Measurements from ENCODE around the gene FOXN4.

FOXN4 gene

DNA sequence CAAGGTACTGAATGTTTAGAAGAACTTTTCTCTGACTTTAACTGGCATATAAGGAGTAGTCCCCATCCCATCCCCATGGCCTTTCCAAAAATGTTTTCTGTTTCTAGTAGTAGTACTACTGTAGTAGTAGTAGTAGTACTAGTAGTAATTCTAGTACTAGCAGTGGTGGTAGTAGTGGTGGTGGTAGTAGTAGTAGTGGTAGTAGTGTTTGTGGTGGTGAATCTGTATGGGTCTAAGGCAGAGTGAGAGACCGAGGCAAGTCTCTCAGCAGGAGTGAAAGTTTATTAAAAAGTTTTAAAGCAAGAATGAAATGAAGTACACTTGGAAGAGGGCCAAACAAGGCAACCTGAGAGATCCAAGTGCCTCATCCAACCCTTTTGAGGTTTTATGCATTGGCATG is 58.6 kb downstream of the FOXN4 start:
- H3K4me3 ChIP-seq (replicated peaks; ENCODE audit: low read depth, low read length): no peak overlapping the region
- TF ChIP-seq CTCF (IDR thresholded peaks at IDR 0.05; ENCODE audit: low read depth, low read length, missing control alignments): no peak
- no peak for DNase-seq (ENCODE audit: extremely low read depth, low read depth)

- TF ChIP-seq CTCF (IDR thresholded peaks at IDR 0.05; ENCODE audit: low read depth, low read length, missing control alignments): no peak
- no peak overlapping the region for H3K4me3 ChIP-seq (replicated peaks; ENCODE audit: low read depth, low read length)
- DNase-seq (ENCODE audit: extremely low read depth, low read depth): no peak
Measured at GRCh38 chr12:109247831-109248654, 61.0 kb downstream of the FOXN4 start.

GRCh38 chr12:109246221-109246620 is 62.9 kb downstream of the FOXN4 start:
- no peak for DNase-seq (ENCODE audit: extremely low read depth, low read depth)
- no peak for TF ChIP-seq CTCF (IDR thresholded peaks at IDR 0.05; ENCODE audit: low read depth, low read length, missing control alignments)
- H3K4me3 ChIP-seq (replicated peaks; ENCODE audit: low read depth, low read length): no peak overlapping the region

- no peak overlapping the region for H3K4me3 ChIP-seq (replicated peaks; ENCODE audit: low read depth, low read length)
- no peak for TF ChIP-seq CTCF (IDR thresholded peaks at IDR 0.05; ENCODE audit: low read depth, low read length, missing control alignments)
- no peak for DNase-seq (ENCODE audit: extremely low read depth, low read depth)
Measured at GRCh38 chr12:109244073-109244472, 65.0 kb downstream of the FOXN4 start.

DNA sequence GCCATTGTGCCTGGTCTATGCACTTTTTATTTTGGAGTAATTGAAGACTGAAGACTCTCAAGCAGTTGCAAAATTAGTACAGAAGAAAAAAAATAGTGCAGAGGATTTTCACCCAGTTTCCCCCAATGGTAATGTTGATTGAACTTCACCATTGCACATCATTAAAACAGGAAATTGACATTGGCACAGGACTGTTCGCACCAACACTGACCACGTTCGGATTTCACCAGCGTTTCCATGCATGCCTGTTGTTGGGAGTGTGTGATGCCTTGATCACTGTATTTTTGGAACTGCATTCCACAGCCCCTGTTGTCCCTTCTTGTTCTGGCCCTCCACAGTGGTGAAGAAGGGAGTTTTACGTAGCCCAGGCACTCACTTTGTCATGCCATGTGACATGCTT is 67.1 kb downstream of the FOXN4 start:
- no peak overlapping the region for H3K4me3 ChIP-seq (replicated peaks; ENCODE audit: low read depth, low read length)
- TF ChIP-seq CTCF (IDR thresholded peaks at IDR 0.05; ENCODE audit: low read depth, low read length, missing control alignments): no peak
- DNase-seq (ENCODE audit: extremely low read depth, low read depth): no peak

DNA sequence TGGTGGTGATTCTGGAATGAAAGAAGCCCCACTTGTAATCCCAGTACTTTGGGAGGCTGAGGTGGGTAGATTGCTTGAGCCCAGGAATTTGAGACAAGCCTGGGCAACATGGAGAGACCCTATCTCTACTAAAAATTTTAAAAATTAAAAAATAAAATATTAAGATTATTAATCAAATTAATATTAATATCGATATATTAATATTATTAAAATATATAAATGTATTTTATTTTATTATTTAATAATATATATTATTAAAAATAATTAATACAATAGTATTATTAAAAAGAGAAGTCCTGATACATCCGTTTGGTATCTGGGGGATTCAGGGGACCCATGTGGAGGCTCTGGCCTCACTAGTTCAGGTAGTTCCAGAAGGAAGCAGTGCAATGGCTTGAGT is 68.7 kb downstream of the FOXN4 start:
- no peak for DNase-seq (ENCODE audit: extremely low read depth, low read depth)
- H3K4me3 ChIP-seq (replicated peaks; ENCODE audit: low read depth, low read length): no peak overlapping the region
- no peak for TF ChIP-seq CTCF (IDR thresholded peaks at IDR 0.05; ENCODE audit: low read depth, low read length, missing control alignments)

GRCh38 chr12:109239691-109240090 is 69.4 kb downstream of the FOXN4 start:
- no peak for TF ChIP-seq CTCF (IDR thresholded peaks at IDR 0.05; ENCODE audit: low read depth, low read length, missing control alignments)
- H3K4me3 ChIP-seq (replicated peaks; ENCODE audit: low read depth, low read length): no peak overlapping the region
- DNase-seq (ENCODE audit: extremely low read depth, low read depth): no peak

Data from HFF-Myc (cell line).